ENCODE data around the gene ITGA8. TPM values are rescaled to one million over a fixed set of nuclear protein-coding genes. Genes with fewer than 3 reads are reported as not detected.
"Not testable (repeated sequence)": the region's sequence is repeated elsewhere in the genome, so short reads cannot be mapped to it uniquely, and the experiment has no call there.

ITGA8 gene
- polyA plus RNA-seq (2011; rRNA removed), result 0.20 and 0.25 TPM in 2 replicates
- 0.04 and 0.32 TPM in 2 replicates for polyA minus RNA-seq (2011; rRNA and poly(A)+ RNA removed)

DNA sequence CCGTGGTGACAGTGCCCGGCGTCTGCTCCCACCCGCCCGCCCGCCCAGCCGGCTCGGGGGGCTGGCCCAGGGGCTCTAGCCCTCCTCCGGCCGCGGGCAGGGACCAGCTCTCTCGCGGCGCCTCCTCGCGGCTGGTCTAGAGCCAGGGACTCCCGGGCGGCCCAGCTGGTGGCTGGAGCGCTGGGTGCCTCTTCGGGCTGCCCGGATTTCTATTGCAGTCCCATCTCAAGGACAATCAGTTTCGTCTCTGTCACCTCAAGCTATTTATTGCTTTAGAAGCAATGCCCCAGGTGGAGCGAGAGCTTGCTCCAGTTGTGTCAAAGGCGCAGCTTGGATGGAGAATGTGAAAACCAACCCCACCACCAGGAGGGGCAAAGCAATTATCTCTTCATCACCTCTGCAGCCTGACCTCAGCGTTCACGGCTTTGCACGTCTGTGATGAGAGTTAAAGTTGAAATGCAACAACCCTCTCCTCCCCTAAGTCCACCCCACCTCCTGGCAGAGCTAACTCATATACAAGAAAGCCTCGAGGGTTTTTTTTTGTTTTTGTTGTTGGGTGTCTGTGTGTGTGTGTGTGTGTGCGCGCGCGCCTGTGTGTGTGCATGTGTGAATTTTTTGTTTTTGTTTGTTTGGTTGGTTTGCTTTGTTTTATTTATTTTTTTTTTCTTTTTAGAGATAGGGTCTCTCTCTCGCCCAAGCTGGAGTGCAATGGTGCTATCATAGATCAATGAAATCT lies at the start of gene ITGA8:
Gene ITGA8, minus strand, starts transcription at position 24 of the 736 bp plus-strand sequence. CDS start 151 bp downstream, outside the sequence.
- peak; percentile 31 for TF ChIP-seq CTCF (IDR thresholded peaks at IDR 0.05; ENCODE audit: low read depth, low read length)
- Histone ChIP-seq H3K9me3 (ENCODE audit: control insufficient read depth, insufficient read depth, low read length) (no peaks in the 10 kb centered on the region), H3K4me3 (ENCODE audit: low read depth, low read length) (no peak within 1 kb of the TSS), H3K27ac (ENCODE audit: low read depth, low read length) (no peak within 1 kb of the TSS), H3K27me3 (ENCODE audit: control insufficient read depth, insufficient read depth, low read length) (peaks cover 40% of the 10 kb centered on the region)
- CTCF ChIA-PET, result interaction anchor here (0.5 to 2.3 kb wide), 11 partner anchors 39 to 739 kb away, joined by 3 to 13 read pairs (median 5); no protein-coding TSS in a partner anchor
- no peak for DNase-seq (ENCODE audit: low read depth, low spot score)
- POLR2A ChIA-PET, result no interaction called here

DNA sequence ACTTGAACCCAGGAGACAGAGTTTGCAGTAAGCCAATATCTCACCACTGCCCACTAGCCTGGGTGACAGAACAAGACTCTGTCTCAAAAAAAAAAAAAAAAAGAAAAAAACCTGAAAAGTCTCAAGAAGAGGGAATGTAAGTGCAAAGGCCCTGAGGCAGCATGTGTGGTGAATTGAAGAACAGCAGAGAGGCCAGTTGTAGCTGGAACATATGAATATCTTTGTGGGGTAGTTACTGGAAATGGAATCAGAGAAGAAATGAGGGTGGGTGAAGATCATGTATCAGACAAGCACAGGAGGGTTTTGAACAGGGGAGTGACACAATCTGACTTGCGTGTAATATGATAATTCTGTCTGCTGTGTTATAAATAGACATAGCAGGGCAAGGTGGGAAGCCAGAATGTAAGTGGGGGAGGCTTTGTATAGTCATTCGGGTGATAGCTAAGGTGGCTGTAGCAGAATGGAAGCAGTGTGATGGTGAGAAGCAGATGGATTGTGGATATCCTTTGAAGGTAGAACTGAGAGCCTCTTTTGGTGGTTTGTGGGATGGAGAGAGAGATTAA lies 45.3 kb upstream of the ITGA8 start:
- Histone ChIP-seq H3K4me3 (ENCODE audit: low read depth, low read length) (no peak overlapping the region), H3K27me3 (ENCODE audit: control insufficient read depth, insufficient read depth, low read length) (no peaks in the 10 kb centered on the region), H3K27ac (ENCODE audit: low read depth, low read length) (no peak overlapping the region), H3K9me3 (ENCODE audit: control insufficient read depth, insufficient read depth, low read length) (no peaks in the 10 kb centered on the region; the same call in 1 of the 2 replicates)
- DNase-seq (ENCODE audit: low read depth, low spot score), result no peak
- ChIA-PET POLR2A (no interaction called here), CTCF (no interaction called here)
- TF ChIP-seq CTCF (IDR thresholded peaks at IDR 0.05; ENCODE audit: low read depth, low read length), result no peak

GRCh38 chr10:15763006-15763405 lies 43.3 kb upstream of the ITGA8 start:
- H3K9me3 ChIP-seq (ENCODE audit: control insufficient read depth, insufficient read depth, low read length), result no peaks in the 10 kb centered on the region; the same call in 1 of the 2 replicates
- CTCF ChIA-PET, result no interaction called here

DNA sequence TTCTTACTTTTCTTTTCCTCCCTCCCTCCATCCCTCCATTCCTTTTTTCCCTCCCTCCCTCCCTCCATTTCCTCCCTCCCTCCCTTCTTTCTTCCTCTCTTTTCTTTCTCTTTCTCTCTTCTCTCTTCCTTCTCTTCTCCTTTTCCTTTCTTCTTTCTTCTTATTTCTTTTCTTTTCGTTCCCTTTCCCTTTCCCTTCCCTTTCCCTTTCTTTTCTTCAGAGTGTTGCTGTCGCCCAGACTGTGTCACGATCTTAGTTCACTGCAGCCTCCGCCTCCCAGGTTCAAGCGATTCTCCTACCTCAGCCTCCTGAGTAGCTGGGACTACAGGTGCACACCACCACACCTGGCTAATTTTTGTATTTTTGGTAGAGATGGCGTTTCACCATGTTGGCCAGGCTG lies 42.5 kb upstream of the ITGA8 start:
- CTCF ChIA-PET; H3K4me3 ChIP-seq (ENCODE audit: low read depth, low read length); H3K9me3 ChIP-seq (ENCODE audit: control insufficient read depth, insufficient read depth, low read length); H3K27ac ChIP-seq (ENCODE audit: low read depth, low read length); H3K27me3 ChIP-seq (ENCODE audit: control insufficient read depth, insufficient read depth, low read length); POLR2A ChIA-PET; DNase-seq (ENCODE audit: low read depth, low spot score): not testable (repeated sequence)

More at GRCh38 chr10:15763006-15763405, 43.3 kb upstream of the ITGA8 start:
- no peak overlapping the region for H3K27ac ChIP-seq (ENCODE audit: low read depth, low read length)
- POLR2A ChIA-PET, result no interaction called here
- no peak overlapping the region for H3K4me3 ChIP-seq (ENCODE audit: low read depth, low read length)
- TF ChIP-seq CTCF (IDR thresholded peaks at IDR 0.05; ENCODE audit: low read depth, low read length), result no peak
- no peak for DNase-seq (ENCODE audit: low read depth, low spot score)
- H3K27me3 ChIP-seq (ENCODE audit: control insufficient read depth, insufficient read depth, low read length), result no peaks in the 10 kb centered on the region

DNA sequence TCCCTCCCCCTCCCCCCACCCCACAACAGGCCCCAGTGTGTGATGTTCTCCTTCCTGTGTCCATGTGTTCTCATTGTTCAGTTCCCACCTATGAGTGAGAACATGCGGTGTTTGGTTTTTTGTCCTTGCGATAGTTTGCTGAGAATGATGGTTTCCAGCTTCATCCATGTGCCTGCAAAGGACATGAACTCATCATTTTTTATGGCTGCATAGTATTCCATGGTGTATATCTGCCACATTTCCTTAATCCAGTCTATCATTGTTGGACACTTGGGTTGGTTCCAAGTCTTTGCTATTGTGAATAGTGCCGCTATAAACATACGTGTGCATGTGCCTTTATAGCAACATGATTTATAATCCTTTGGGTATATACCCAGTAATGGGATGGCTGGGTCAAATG lies 41.5 kb upstream of the ITGA8 start:
- H3K27ac ChIP-seq (ENCODE audit: low read depth, low read length); POLR2A ChIA-PET; DNase-seq (ENCODE audit: low read depth, low spot score); H3K27me3 ChIP-seq (ENCODE audit: control insufficient read depth, insufficient read depth, low read length); CTCF ChIA-PET; H3K4me3 ChIP-seq (ENCODE audit: low read depth, low read length); H3K9me3 ChIP-seq (ENCODE audit: control insufficient read depth, insufficient read depth, low read length): not testable (repeated sequence)

DNA sequence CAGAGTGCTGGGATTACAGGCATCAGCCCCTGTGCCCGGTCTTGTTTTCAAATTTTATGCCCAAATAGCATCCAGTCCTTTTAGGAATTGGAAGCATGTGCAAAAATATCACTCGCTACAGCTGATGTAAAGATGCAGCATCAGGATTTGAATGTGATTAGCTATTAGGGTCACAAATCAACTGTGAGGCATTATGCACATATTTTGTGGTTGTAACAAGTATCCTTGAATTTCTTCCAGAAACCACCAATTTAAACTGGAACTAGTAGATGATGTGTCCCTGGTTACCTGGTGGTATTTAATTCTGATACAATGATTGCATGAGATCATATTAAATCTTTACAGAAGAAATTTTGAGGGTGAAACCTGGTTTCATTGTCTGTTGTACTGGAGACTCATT lies 41.0 kb upstream of the ITGA8 start:
- TF ChIP-seq CTCF (IDR thresholded peaks at IDR 0.05; ENCODE audit: low read depth, low read length), result no peak
- POLR2A ChIA-PET, result no interaction called here
- no peaks in the 10 kb centered on the region for H3K27me3 ChIP-seq (ENCODE audit: control insufficient read depth, insufficient read depth, low read length)
- H3K27ac ChIP-seq (ENCODE audit: low read depth, low read length), result no peak overlapping the region
- no peak overlapping the region for H3K4me3 ChIP-seq (ENCODE audit: low read depth, low read length)
- CTCF ChIA-PET, result no interaction called here
- H3K9me3 ChIP-seq (ENCODE audit: control insufficient read depth, insufficient read depth, low read length), result no peaks in the 10 kb centered on the region
- DNase-seq (ENCODE audit: low read depth, low spot score), result no peak

Measured in AG04450 (cell line).